Mesenchymal stem cell (in vitro differentiated cells and primary cell): ENCODE data around the gene ARHGAP6.
A peak's percentile ranks its signal among the peaks of the same experiment; 100 is the strongest.

Source experiments
- DNase-seq: peaks from one replicate; pipeline ENCODE4 v3.0.0-alpha.2; 2013
- H2AFZ ChIP-seq: one replicate; pipeline ENCODE4 v1.6.1; 2013; ENCODE audit warnings: low read depth, mild to moderate bottlenecking, control low read depth, inconsistent platforms, low read length, moderate library complexity
- H2AK5ac ChIP-seq: 2 replicates; pipeline ENCODE4 v1.6.1; 2013; ENCODE audit warnings: low read length, moderate library complexity, mild to moderate bottlenecking, inconsistent platforms; ENCODE audit not compliant: severe bottlenecking
- H2BK120ac ChIP-seq: one replicate; pipeline ENCODE4 v1.6.1; 2013; ENCODE audit warnings: low read depth, mild to moderate bottlenecking, inconsistent platforms, low read length, moderate library complexity
- H2BK12ac ChIP-seq, 2 experiments: one replicate each; pipeline ENCODE4 v1.6.1; 2013; ENCODE audit warnings: inconsistent platforms in 2 of 2, low read length in 2 of 2, mild to moderate bottlenecking in 2 of 2, moderate library complexity in 2 of 2, control low read depth in 1 of 2
- H2BK15ac ChIP-seq: one replicate; pipeline ENCODE4 v1.6.1; 2013; ENCODE audit warnings: mild to moderate bottlenecking, low read depth, inconsistent platforms; ENCODE audit not compliant: poor library complexity, severe bottlenecking
- H2BK5ac ChIP-seq: 2 replicates; pipeline ENCODE4 v1.6.1; 2013; ENCODE audit warnings: low read depth, mild to moderate bottlenecking, low read length, control low read depth, inconsistent platforms; ENCODE audit not compliant: poor library complexity, severe bottlenecking
- H3K14ac ChIP-seq, 2 experiments: one replicate each; pipeline ENCODE4 v1.6.1; 2013; ENCODE audit warnings: inconsistent platforms in 2 of 2, low read length in 2 of 2, control low read depth in 1 of 2, mild to moderate bottlenecking in 1 of 2, moderate library complexity in 1 of 2
- H3K18ac ChIP-seq, 2 experiments: one replicate each; pipeline ENCODE4 v1.6.1; 2013; ENCODE audit warnings: inconsistent platforms in 2 of 2, low read length in 2 of 2, control low read depth in 1 of 2, low read depth in 1 of 2, mild to moderate bottlenecking in 1 of 2
- H3K23ac ChIP-seq, 2 experiments: one replicate each; pipeline ENCODE4 v1.6.1; 2013; ENCODE audit warnings: inconsistent platforms in 2 of 2, low read length in 2 of 2, mild to moderate bottlenecking in 2 of 2, moderate library complexity in 2 of 2, control low read depth in 1 of 2
- H3K27ac ChIP-seq: 2 replicates; pipeline ENCODE4 v1.5.1; 2013; ENCODE audit warnings: mild to moderate bottlenecking, moderate library complexity, low read length, control low read depth, inconsistent platforms; ENCODE audit not compliant: poor library complexity, severe bottlenecking
- H3K27me3 ChIP-seq, 2 experiments: 2 replicates each; pipeline versions ENCODE4 v1.6.1 to v1.7.0; 2013; ENCODE audit warnings: low read length in 2 of 2, mild to moderate bottlenecking in 2 of 2, moderate library complexity in 2 of 2, control low read depth in 1 of 2, inconsistent platforms in 1 of 2; ENCODE audit not compliant: control insufficient read depth in 1 of 2, insufficient read depth in 1 of 2
- H3K36me3 ChIP-seq, 2 experiments: 2 replicates each; pipeline versions ENCODE4 v1.6.1 to v1.7.0; 2013; ENCODE audit warnings: low read length in 2 of 2, control low read depth in 1 of 2, inconsistent platforms in 1 of 2, low read depth in 1 of 2, mild to moderate bottlenecking in 1 of 2; ENCODE audit not compliant: insufficient read depth in 2 of 2, control insufficient read depth in 1 of 2
- H3K4ac ChIP-seq, 2 experiments: one replicate each; pipeline ENCODE4 v1.6.1; 2013; ENCODE audit warnings: inconsistent platforms in 2 of 2, low read length in 2 of 2, mild to moderate bottlenecking in 2 of 2, moderate library complexity in 2 of 2, control low read depth in 1 of 2, low read depth in 1 of 2
- H3K4me1 ChIP-seq: 2 replicates; pipeline ENCODE4 v1.6.1; 2013; ENCODE audit warnings: low read depth, low read length, control low read depth; ENCODE audit not compliant: control insufficient read depth, insufficient read depth
- H3K4me2 ChIP-seq: 2 replicates; pipeline ENCODE4 v1.6.1; 2013; ENCODE audit warnings: low read length, mild to moderate bottlenecking, inconsistent platforms; ENCODE audit not compliant: poor library complexity, severe bottlenecking
- H3K4me3 ChIP-seq, 2 experiments: 2 replicates each; pipeline versions ENCODE4 v1.5.1 to v1.7.0; 2013; ENCODE audit warnings: low read length in 2 of 2, mild to moderate bottlenecking in 2 of 2, control low read depth in 1 of 2, low read depth in 1 of 2; ENCODE audit not compliant: insufficient read depth in 1 of 2
- H3K79me1 ChIP-seq: replicated peaks from 2 replicates; pipeline ENCODE4 v1.6.1; 2013; ENCODE audit warnings: mild to moderate bottlenecking, control low read depth, low read length, inconsistent platforms; ENCODE audit not compliant: poor library complexity, severe bottlenecking
- H3K9ac ChIP-seq: 2 replicates; pipeline ENCODE4 v1.7.0; 2013; ENCODE audit warnings: mild to moderate bottlenecking, low read length, moderate library complexity
- H3K9me3 ChIP-seq: 2 replicates; pipeline ENCODE4 v1.7.0; 2013; ENCODE audit warnings: mild to moderate bottlenecking, low read length; ENCODE audit not compliant: control insufficient read depth
- H4K8ac ChIP-seq: one replicate; pipeline ENCODE4 v1.6.1; 2013; ENCODE audit warnings: inconsistent platforms, mild to moderate bottlenecking, low read length, moderate library complexity
- H4K91ac ChIP-seq: one replicate; pipeline ENCODE4 v1.6.1; 2013; ENCODE audit warnings: mild to moderate bottlenecking, low read length, inconsistent platforms
- WGBS: methylation state at CpG from one replicate; pipeline ENCODE4 v1.1.7; 2013; ENCODE audit warnings: mixed read lengths; 5-methylcytosine and 5-hydroxymethylcytosine counted together

ARHGAP6 gene

GRCh38 chrX:11401966-11402365 is 263.8 kb downstream of the ARHGAP6 start:
- no peak overlapping the region for H2BK12ac ChIP-seq

GRCh38 chrX:11399489-11400094 is 266.1 kb downstream of the ARHGAP6 start:
- no peak overlapping the region for H2BK5ac ChIP-seq
- no peak overlapping the region for H2BK12ac ChIP-seq
- H2BK120ac ChIP-seq = no peak overlapping the region
- H3K27ac ChIP-seq = no peak overlapping the region
- H2BK15ac ChIP-seq = no peak overlapping the region
- no peak overlapping the region for H3K4ac ChIP-seq
- no peaks in the 10 kb centered on the region for H3K4me1 ChIP-seq
- H2AFZ ChIP-seq = no peak overlapping the region
- no peak overlapping the region for H4K91ac ChIP-seq
- no peak for DNase-seq
- H3K27me3 ChIP-seq = no peaks in the 10 kb centered on the region
- H3K4me2 ChIP-seq = no peak overlapping the region
- no peak overlapping the region for H2AK5ac ChIP-seq
- no peaks in the 10 kb centered on the region for H3K79me1 ChIP-seq
- no peak overlapping the region for H3K23ac ChIP-seq
- no peak overlapping the region for H4K8ac ChIP-seq
- H3K36me3 ChIP-seq = no peaks in the 10 kb centered on the region
- no peak overlapping the region for H3K4me3 ChIP-seq
- H3K9ac ChIP-seq = no peak overlapping the region
- no peaks in the 10 kb centered on the region for H3K9me3 ChIP-seq
- H3K18ac ChIP-seq = no peak overlapping the region
- H3K14ac ChIP-seq = no peak overlapping the region
- no CpG with 5 or more reads among the region's 2 CpGs for WGBS

More at GRCh38 chrX:11401966-11402365, 263.8 kb downstream of the ARHGAP6 start:
- no peaks in the 10 kb centered on the region for H3K4me1 ChIP-seq
- no peak overlapping the region for H3K4me2 ChIP-seq
- H3K27ac ChIP-seq = no peak overlapping the region
- no peak overlapping the region for H3K23ac ChIP-seq
- H2BK120ac ChIP-seq = no peak overlapping the region
- no peak overlapping the region for H2BK15ac ChIP-seq
- no peak overlapping the region for H3K4ac ChIP-seq
- no peaks in the 10 kb centered on the region for H3K36me3 ChIP-seq
- no peaks in the 10 kb centered on the region for H3K9me3 ChIP-seq
- no CpG with 5 or more reads among the region's 2 CpGs for WGBS
- H3K27me3 ChIP-seq = no peaks in the 10 kb centered on the region
- H4K91ac ChIP-seq = no peak overlapping the region
- DNase-seq = no peak
- no peak overlapping the region for H2AFZ ChIP-seq
- no peak overlapping the region for H4K8ac ChIP-seq
- no peak overlapping the region for H2BK5ac ChIP-seq
- no peaks in the 10 kb centered on the region for H3K79me1 ChIP-seq
- no peak overlapping the region for H3K14ac ChIP-seq
- no peak overlapping the region for H2AK5ac ChIP-seq
- H3K18ac ChIP-seq = no peak overlapping the region
- no peak overlapping the region for H3K9ac ChIP-seq
- H3K4me3 ChIP-seq = no peak overlapping the region

- H3K9ac ChIP-seq = peak overlapping the region; percentile 23
- no peak overlapping the region for H2BK120ac ChIP-seq
- no peak overlapping the region for H3K4ac ChIP-seq
- H3K18ac ChIP-seq = no peak overlapping the region
- H2BK15ac ChIP-seq = no peak overlapping the region
- no peak overlapping the region for H4K91ac ChIP-seq
- no peak overlapping the region for H3K14ac ChIP-seq
- no peaks in the 10 kb centered on the region for H3K27me3 ChIP-seq
- H2BK5ac ChIP-seq = no peak overlapping the region
- H3K4me1 ChIP-seq = no peaks in the 10 kb centered on the region
- no peaks in the 10 kb centered on the region for H3K79me1 ChIP-seq
- H3K27ac ChIP-seq = no peak overlapping the region
- H3K36me3 ChIP-seq = no peaks in the 10 kb centered on the region
- H2BK12ac ChIP-seq = no peak overlapping the region
- no peak overlapping the region for H3K23ac ChIP-seq
- no peak overlapping the region for H4K8ac ChIP-seq
- no peak for DNase-seq
- no peak overlapping the region for H3K4me2 ChIP-seq
- 100% methylated on average over 1 of the region's 1 CpG for WGBS
- no peak overlapping the region for H3K4me3 ChIP-seq
- no peak overlapping the region for H2AFZ ChIP-seq
- no peak overlapping the region for H2AK5ac ChIP-seq
- no peaks in the 10 kb centered on the region for H3K9me3 ChIP-seq
Measured at GRCh38 chrX:11398785-11399184, 266.9 kb downstream of the ARHGAP6 start.

- no peak overlapping the region for H2AFZ ChIP-seq
- no peak overlapping the region for H2BK5ac ChIP-seq
- no peak overlapping the region for H4K91ac ChIP-seq
- H3K79me1 ChIP-seq = no peaks in the 10 kb centered on the region
- H2BK15ac ChIP-seq = no peak overlapping the region
- H4K8ac ChIP-seq = no peak overlapping the region
- H3K14ac ChIP-seq = no peak overlapping the region
- no peak overlapping the region for H2BK120ac ChIP-seq
- DNase-seq = no peak
- no peak overlapping the region for H3K4me3 ChIP-seq
- H3K9me3 ChIP-seq = no peaks in the 10 kb centered on the region
- H3K4me1 ChIP-seq = no peaks in the 10 kb centered on the region
- H3K27me3 ChIP-seq = no peaks in the 10 kb centered on the region
- no peak overlapping the region for H2AK5ac ChIP-seq
- WGBS = 100% methylated on average over 1 of the region's 3 CpGs
- no peak overlapping the region for H3K9ac ChIP-seq
- H2BK12ac ChIP-seq = no peak overlapping the region
- H3K27ac ChIP-seq = no peak overlapping the region
- H3K4me2 ChIP-seq = no peak overlapping the region
- H3K18ac ChIP-seq = no peak overlapping the region
- no peaks in the 10 kb centered on the region for H3K36me3 ChIP-seq
- no peak overlapping the region for H3K23ac ChIP-seq
- no peak overlapping the region for H3K4ac ChIP-seq
Measured at GRCh38 chrX:11398139-11398538, 267.6 kb downstream of the ARHGAP6 start.
